Stimulated activated CD4-positive, alpha-beta T cell treated with anti-CD3 and anti-CD28 coated beads, TNF-alpha, amount 100 ng/mL, for 4 hours (primary cell): ENCODE results near the gene HHIPL2.
"Not testable (repeated sequence)": the region's sequence is repeated elsewhere in the genome, so short reads cannot be mapped to it uniquely, and the experiment has no call there.

Experiments used
- DNase-seq, 3 experiments: peaks; one replicate each; pipeline ENCODE4 v3.0.0-alpha.2; 2020; ENCODE audit warnings: low read depth in 3 of 3

The HHIPL2 gene

GRCh38 chr1:222540598-222540995 is 7.3 kb downstream of the HHIPL2 start:
- DNase-seq = no peak

GRCh38 chr1:222539951-222540597 is 7.8 kb downstream of the HHIPL2 start:
- DNase-seq = no peak

- no peak for DNase-seq
Observed at GRCh38 chr1:222535455-222535854, 12.4 kb downstream of the HHIPL2 start.

GRCh38 chr1:222530852-222531251 is 17.1 kb downstream of the HHIPL2 start:
- DNase-seq = no peak

- DNase-seq = no peak
Observed at GRCh38 chr1:222529916-222530315, 18.0 kb downstream of the HHIPL2 start.

- no peak for DNase-seq
Observed at GRCh38 chr1:222529181-222529580, 18.7 kb downstream of the HHIPL2 start.

GRCh38 chr1:222525951-222526350 is 22.0 kb downstream of the HHIPL2 start:
- no peak for DNase-seq

- DNase-seq = no peak
Observed at GRCh38 chr1:222523852-222524251, 24.1 kb downstream of the HHIPL2 start.

- DNase-seq = no peak
Observed at GRCh38 chr1:222522105-222522915, 25.6 kb downstream of the HHIPL2 start.

- DNase-seq = no peak
Observed at GRCh38 chr1:222521299-222522104, 26.4 kb downstream of the HHIPL2 start.

- not testable (repeated sequence) for DNase-seq
Observed at GRCh38 chr1:222489496-222489895, 58.4 kb downstream of the HHIPL2 start.

GRCh38 chr1:222487774-222488173 is 60.1 kb downstream of the HHIPL2 start:
- not testable (repeated sequence) for DNase-seq

- DNase-seq = not testable (repeated sequence)
Observed at GRCh38 chr1:222484005-222484404, 63.9 kb downstream of the HHIPL2 start.

GRCh38 chr1:222479567-222479966 is 68.3 kb downstream of the HHIPL2 start:
- not testable (repeated sequence) for DNase-seq

GRCh38 chr1:222476436-222476835 is 71.5 kb downstream of the HHIPL2 start:
- not testable (repeated sequence) for DNase-seq

- DNase-seq = not testable (repeated sequence)
Observed at GRCh38 chr1:222473717-222474116, 74.2 kb downstream of the HHIPL2 start.

- DNase-seq = not testable (repeated sequence)
Observed at GRCh38 chr1:222472776-222473540, 74.9 kb downstream of the HHIPL2 start.
